GM12874 (cell line): ENCODE measurements around the gene DDOST.

Source experiments
- TF ChIP-seq, protein P1 (sequence below): IDR thresholded peaks from 2 replicates; pipeline ENCODE4 v1.5.1; 2011; ENCODE audit warnings: low read depth, mild to moderate bottlenecking, control low read depth, low read length, moderate library complexity; ENCODE audit not compliant: insufficient read depth

Gene DDOST

DNA sequence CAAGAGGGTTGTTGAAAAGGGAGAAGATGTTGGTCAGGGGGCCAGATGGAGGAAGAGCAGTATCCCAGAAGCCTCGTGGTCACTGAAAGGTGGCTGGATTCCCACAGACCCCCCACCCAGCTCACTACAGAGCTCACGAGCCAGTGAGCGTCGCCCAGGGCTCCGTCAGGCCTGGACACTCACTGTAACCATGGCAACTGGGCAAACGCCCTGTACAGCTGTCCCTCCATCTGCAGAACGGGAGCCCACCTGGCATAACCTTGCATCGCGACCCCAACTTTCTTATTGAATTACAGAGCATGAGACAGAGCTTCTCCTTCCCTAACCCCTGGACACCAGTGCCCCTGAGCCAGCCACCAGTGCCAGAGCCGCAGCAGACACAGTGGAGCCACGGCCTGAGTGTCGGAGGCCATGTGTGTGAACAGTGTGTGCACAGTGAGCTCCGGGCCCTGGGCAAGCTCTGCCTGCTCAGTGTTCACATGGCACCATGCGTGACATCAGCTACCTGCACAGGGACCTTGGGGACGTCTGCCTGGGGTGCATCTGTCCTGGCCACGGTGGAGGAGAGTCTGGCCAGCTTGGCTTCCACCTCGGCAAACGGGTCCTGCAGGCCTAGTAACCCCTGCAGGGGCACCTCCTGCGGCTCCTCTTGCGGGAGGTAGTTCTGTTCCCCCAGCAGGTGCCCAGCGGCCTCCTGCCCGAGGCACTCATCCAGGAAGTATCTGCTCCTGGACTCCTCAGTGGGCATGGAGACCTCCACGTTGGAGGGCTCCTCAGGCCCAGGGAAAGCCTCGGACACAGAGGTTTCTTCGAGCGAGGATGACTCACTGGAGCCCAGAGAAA, 25.9 kb upstream of the DDOST start:
- TF ChIP-seq, protein P1, sequence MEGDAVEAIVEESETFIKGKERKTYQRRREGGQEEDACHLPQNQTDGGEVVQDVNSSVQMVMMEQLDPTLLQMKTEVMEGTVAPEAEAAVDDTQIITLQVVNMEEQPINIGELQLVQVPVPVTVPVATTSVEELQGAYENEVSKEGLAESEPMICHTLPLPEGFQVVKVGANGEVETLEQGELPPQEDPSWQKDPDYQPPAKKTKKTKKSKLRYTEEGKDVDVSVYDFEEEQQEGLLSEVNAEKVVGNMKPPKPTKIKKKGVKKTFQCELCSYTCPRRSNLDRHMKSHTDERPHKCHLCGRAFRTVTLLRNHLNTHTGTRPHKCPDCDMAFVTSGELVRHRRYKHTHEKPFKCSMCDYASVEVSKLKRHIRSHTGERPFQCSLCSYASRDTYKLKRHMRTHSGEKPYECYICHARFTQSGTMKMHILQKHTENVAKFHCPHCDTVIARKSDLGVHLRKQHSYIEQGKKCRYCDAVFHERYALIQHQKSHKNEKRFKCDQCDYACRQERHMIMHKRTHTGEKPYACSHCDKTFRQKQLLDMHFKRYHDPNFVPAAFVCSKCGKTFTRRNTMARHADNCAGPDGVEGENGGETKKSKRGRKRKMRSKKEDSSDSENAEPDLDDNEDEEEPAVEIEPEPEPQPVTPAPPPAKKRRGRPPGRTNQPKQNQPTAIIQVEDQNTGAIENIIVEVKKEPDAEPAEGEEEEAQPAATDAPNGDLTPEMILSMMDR: no peak

DNA sequence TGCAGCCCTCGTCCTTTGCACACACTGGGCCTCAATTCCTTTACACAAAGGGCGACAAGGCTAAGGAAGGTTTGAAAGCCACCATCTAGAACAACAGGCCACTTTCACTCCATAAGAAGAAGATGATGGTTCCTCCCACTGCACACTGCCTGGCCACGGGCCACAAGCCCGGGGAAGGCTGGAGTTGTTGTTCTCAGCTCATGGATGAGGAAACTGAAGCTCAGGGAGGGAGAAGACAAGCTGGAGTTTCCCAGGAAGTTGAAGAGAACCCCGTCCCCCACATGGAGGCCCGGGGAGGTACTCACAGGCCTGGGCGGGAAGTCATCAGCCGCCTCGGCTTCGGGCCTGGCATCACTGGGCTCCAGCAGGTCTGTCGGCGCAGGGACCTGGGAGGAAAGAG, 24.6 kb upstream of the DDOST start:
- TF ChIP-seq, protein P1: no peak

DNA sequence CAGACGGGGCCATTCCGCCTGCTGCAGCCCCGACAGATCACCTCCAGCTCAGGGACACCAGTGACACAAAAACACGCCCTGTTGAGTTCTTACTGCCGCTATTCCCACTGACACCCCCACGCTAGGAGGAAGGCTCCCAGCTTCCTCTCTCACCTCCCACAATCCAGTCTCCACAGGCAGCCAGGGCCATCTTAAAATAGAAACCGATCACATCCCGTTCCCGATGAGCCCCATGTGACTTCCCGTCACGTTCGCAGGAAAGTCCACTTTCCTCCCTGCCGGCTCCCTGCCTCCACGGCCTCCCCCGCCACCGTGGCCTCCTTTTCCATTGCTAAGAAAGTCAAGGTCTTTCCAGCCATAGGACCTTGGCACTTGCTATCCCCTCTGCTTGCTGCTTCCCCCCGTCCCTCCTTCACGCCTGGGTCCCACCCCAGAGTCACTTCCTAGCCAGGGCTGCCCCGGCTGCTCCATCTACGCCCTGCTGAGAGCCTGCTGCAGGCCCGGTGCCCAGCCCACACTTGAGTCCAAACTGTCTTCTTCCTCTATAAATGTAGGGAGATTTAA, 24.0 kb upstream of the DDOST start:
- TF ChIP-seq, protein P1: no peak

DNA sequence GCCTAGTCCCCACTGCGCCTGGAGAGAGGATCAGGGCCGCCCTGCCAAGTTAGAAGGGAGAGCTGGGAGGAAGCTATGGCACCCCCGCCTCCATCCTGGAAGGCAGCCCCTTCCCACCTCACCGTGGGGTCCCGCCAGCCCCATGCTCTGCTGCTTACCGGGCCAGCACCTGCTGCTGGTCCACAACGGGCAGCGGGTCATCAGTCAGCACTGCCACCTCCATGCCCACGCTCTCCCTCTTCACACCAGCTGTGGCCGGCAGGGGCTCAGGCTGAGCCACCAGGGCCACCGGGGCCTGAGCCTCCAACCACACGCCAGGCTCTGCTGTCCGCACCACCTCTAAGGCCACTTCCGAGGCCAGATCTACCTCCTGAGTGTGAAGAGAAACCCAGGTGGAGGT, 23.5 kb upstream of the DDOST start:
- TF ChIP-seq, protein P1: no peak

DNA sequence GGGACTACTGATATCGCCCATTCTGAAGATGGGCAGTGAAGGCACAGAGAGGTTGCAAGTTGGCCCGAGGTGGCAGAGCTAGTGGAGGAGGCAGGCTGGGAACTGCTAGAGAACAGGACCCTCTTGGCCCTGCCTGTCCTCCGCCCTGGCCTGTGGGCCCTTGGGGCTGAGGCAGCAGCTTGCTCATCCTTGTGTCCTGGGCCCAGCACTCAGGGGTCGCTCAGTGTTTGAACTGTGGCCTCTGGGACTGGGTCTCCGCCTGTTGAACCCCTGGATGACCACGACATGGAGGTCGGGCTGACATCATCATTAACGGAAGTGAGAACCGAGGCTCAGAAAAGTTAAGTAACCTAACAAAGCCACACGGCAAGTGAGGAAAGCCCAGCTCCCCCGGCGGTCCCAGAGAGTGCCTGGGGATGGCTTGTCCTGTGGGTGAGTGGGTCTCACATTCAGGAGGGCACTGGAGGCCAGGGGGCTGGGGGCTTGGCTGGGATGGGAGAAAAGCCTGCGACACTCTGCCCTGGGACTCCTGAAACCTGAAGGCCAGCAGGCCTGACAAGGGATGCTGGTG, 23.0 kb upstream of the DDOST start:
- TF ChIP-seq, protein P1: no peak

DNA sequence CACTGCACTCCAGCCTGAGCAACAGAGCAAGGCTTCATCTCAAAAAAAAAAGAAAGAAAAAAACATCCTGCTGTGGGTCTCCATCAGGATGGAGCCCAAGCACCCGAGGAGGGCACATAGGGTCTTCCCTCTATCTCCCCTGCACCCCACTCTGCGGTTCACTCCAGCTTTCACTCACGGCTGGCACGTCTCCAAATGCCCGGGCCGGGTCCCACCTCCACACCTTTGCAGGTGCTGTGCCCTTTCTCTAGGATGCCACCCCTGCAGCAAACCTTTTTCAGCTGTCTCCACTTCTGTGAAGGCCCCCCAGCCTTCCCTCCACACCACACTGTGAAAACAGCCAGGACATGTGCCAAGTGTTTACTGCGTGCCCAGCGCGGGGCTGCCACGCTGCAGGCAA, 22.4 kb upstream of the DDOST start:
- TF ChIP-seq, protein P1: no peak

DNA sequence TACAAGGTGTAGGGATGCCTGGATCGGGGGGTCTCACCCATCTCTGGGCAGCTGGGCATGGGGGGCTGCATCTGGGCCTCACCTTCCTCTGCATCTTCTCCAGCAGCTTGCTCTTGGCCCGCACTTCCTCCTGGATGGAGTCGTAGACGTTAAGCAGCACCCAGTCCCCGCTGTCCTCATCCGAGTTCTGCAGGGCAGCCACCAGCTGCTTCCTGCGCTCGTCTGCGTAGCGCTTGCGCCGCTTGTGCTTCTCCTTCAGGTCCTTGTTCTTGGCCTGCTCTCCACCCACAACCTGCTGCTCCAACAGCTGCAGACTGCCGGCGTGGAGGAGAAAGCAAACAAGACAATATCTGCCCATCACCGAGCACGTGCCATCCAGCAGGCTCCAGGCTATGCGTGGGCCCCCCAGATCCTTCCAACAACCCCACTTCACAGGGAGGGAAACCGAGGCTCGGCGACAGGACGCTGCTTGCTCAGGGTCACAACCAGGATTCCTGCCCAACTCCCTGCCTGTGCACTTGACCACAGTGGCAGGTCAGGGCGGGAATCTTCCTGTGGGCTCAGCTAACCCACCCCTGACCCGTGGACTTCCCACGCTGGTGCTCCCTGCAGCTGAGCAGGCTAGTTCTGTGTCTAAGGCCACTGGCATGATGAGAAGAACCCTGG, 21.5 kb upstream of the DDOST start:
- TF ChIP-seq, protein P1: no peak
